Astrocyte (in vitro differentiated cells and primary cell): ENCODE data around the gene AGGF1. TPM values are rescaled to one million over a fixed set of nuclear protein-coding genes. Genes with fewer than 3 reads are reported as not detected.

Source experiments
- DNase-seq: peaks from one replicate; pipeline ENCODE4 v3.0.0-alpha.2; 2010; ENCODE audit warnings: low read depth
- FAIRE-seq: peaks from 2 replicates; lab custom pipeline; 2011; peaks lifted over from hg19 to GRCh38; lab: Jason Lieb, UNC
- H2AFZ ChIP-seq: 2 replicates; pipeline ENCODE4 v1.6.0; 2012; ENCODE audit warnings: low read depth, low read length, inconsistent platforms
- H3K27ac ChIP-seq: 2 replicates; pipeline ENCODE4 v1.5.1; 2011; ENCODE audit warnings: low read depth, low read length, inconsistent platforms
- H3K27me3 ChIP-seq: 2 replicates; pipeline ENCODE4 v1.6.0; 2011; ENCODE audit warnings: low read length, inconsistent platforms; ENCODE audit not compliant: insufficient read depth
- H3K36me3 ChIP-seq: 2 replicates; pipeline ENCODE4 v1.5.1; 2011; ENCODE audit warnings: low read length, inconsistent platforms; ENCODE audit not compliant: insufficient read depth
- H3K4me1 ChIP-seq: 2 replicates; pipeline ENCODE4 v1.5.1; 2011; ENCODE audit warnings: low read length, inconsistent platforms; ENCODE audit not compliant: insufficient read depth
- H3K4me2 ChIP-seq: 2 replicates; pipeline ENCODE4 v1.6.0; 2012; ENCODE audit warnings: low read length, inconsistent platforms
- H3K4me3 ChIP-seq: 2 replicates; pipeline ENCODE4 v1.5.1; 2011; ENCODE audit warnings: low read depth, mild to moderate bottlenecking, low read length, inconsistent platforms; ENCODE audit not compliant: insufficient read depth
- H3K79me2 ChIP-seq: 2 replicates; pipeline ENCODE4 v1.6.0; 2012; ENCODE audit warnings: mild to moderate bottlenecking, low read length, inconsistent platforms; ENCODE audit not compliant: insufficient read depth
- H3K9ac ChIP-seq: 2 replicates; pipeline ENCODE4 v1.6.0; 2012; ENCODE audit warnings: mild to moderate bottlenecking, low read length, inconsistent platforms
- H3K9me3 ChIP-seq: 2 replicates; pipeline ENCODE4 v1.5.1; 2012; ENCODE audit warnings: low read depth, mild to moderate bottlenecking, low read length, inconsistent platforms; ENCODE audit not compliant: insufficient read depth
- H4K20me1 ChIP-seq: 2 replicates; pipeline ENCODE4 v1.6.0; 2012; ENCODE audit warnings: low read length, inconsistent platforms; ENCODE audit not compliant: insufficient read depth
- H3K27ac Mint-ChIP-seq: one replicate; pipeline ENCODE4 v1.8.0; 2021; ENCODE audit warnings: mild to moderate bottlenecking, mixed read lengths; ENCODE audit not compliant: unreplicated experiment
- H3K27me3 Mint-ChIP-seq: one replicate; pipeline ENCODE4 v1.8.0; 2021; ENCODE audit warnings: low read depth, mixed read lengths; ENCODE audit not compliant: unreplicated experiment
- H3K36me3 Mint-ChIP-seq: one replicate; pipeline ENCODE4 v1.8.0; 2021; ENCODE audit warnings: low read depth, mixed read lengths; ENCODE audit not compliant: unreplicated experiment
- H3K4me1 Mint-ChIP-seq: one replicate; pipeline ENCODE4 v1.8.0; 2021; ENCODE audit warnings: low read depth, mixed read lengths; ENCODE audit not compliant: unreplicated experiment
- H3K4me3 Mint-ChIP-seq: one replicate; pipeline ENCODE4 v1.8.0; 2021; ENCODE audit warnings: mild to moderate bottlenecking, moderate library complexity, mixed read lengths; ENCODE audit not compliant: unreplicated experiment
- H3K9me3 Mint-ChIP-seq: one replicate; pipeline ENCODE4 v1.8.0; 2021; ENCODE audit warnings: mild to moderate bottlenecking, mixed read lengths; ENCODE audit not compliant: unreplicated experiment
- EZH2 ChIP-seq: IDR thresholded peaks from 2 replicates; pipeline ENCODE4 v1.6.1; 2012; ENCODE audit warnings: mild to moderate bottlenecking, low read length, inconsistent platforms; ENCODE audit not compliant: insufficient read depth
- total RNA-seq: library from RNA; stranded (reverse); gene quantifications from 2 replicates; pipeline ENCODE4 v1.2.1, GENCODE V29; 2021
- TF ChIP-seq, protein P1 (sequence below): IDR thresholded peaks from 2 replicates; pipeline ENCODE4 v1.5.1; 2011; ENCODE audit warnings: low read depth, mild to moderate bottlenecking, inconsistent platforms, low read length, moderate library complexity; ENCODE audit not compliant: insufficient read depth

Gene AGGF1
- total RNA-seq, 1 donor from 2014 or later, result 18.2 TPM

DNA sequence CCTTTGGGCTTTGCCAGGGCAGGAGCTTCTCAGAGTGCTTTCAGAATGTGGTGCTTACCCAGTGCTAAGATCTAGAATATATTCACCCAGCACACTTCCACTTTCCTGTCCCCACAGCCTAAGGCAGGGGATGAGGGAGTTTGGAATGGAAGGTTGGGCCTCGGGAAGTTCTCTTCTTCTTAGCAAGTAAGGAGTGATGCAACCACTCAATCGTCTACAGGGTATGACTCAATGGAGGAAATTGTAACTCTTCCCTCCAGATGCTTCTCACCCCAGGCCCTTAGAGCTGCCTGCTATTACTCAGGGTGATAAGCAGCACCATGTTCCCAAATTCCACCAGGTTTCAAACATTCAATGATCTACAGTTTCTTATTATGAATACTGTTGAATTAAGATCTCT lies 30.8 kb upstream of the AGGF1 start:
- no peaks in the 10 kb centered on the region for H3K9me3 ChIP-seq
- H3K9me3 Mint-ChIP-seq, result no peaks in the 10 kb centered on the region
- peak overlapping the region; percentile 46 for H3K4me2 ChIP-seq
- no peaks in the 10 kb centered on the region for H3K27me3 Mint-ChIP-seq
- H3K4me3 ChIP-seq, result no peak overlapping the region
- peak overlapping the region; percentile 24 for H3K27ac ChIP-seq
- no peaks in the 10 kb centered on the region for H3K79me2 ChIP-seq
- H2AFZ ChIP-seq, result peak overlapping the region; percentile 32
- no peaks in the 10 kb centered on the region for H3K4me1 ChIP-seq
- H3K27ac Mint-ChIP-seq, result peak overlapping the region; percentile 83
- no peaks in the 10 kb centered on the region for H3K36me3 ChIP-seq
- TF ChIP-seq, protein P1, sequence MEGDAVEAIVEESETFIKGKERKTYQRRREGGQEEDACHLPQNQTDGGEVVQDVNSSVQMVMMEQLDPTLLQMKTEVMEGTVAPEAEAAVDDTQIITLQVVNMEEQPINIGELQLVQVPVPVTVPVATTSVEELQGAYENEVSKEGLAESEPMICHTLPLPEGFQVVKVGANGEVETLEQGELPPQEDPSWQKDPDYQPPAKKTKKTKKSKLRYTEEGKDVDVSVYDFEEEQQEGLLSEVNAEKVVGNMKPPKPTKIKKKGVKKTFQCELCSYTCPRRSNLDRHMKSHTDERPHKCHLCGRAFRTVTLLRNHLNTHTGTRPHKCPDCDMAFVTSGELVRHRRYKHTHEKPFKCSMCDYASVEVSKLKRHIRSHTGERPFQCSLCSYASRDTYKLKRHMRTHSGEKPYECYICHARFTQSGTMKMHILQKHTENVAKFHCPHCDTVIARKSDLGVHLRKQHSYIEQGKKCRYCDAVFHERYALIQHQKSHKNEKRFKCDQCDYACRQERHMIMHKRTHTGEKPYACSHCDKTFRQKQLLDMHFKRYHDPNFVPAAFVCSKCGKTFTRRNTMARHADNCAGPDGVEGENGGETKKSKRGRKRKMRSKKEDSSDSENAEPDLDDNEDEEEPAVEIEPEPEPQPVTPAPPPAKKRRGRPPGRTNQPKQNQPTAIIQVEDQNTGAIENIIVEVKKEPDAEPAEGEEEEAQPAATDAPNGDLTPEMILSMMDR, result no peak
- TF ChIP-seq EZH2, result no peak
- H3K27me3 ChIP-seq, result no peaks in the 10 kb centered on the region
- no peaks in the 10 kb centered on the region for H4K20me1 ChIP-seq
- H3K36me3 Mint-ChIP-seq, result no peaks in the 10 kb centered on the region
- peaks cover 18% of the 10 kb centered on the region for H3K4me1 Mint-ChIP-seq
- FAIRE-seq (no peak), DNase-seq (peak; percentile 86)
- no peak overlapping the region for H3K9ac ChIP-seq
- H3K4me3 Mint-ChIP-seq, result peak overlapping the region; percentile 42

DNA sequence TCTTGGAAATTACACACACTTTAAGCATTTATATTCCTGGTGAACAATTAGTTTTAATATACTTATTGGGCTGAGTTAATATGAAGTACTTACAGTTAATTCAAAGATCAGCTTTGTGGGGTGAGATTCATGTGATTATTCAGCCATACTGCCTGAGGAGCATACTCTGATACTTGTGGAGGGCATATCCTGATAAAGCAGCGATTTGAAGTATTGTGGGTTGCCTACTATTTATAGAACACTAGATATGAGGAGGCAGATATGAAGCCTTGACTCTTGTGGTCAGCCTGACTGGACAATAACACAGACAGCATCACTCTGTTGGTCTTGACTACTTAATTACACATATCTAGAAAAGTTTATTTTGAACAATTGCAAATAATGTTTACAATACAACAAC lies 27.0 kb upstream of the AGGF1 start:
- no peak overlapping the region for H3K27ac Mint-ChIP-seq
- Histone ChIP-seq H3K27ac (no peak overlapping the region), H3K36me3 (no peaks in the 10 kb centered on the region), H3K4me1 (no peaks in the 10 kb centered on the region), H3K79me2 (no peaks in the 10 kb centered on the region), H3K9me3 (no peaks in the 10 kb centered on the region), H3K4me3 (no peak overlapping the region), H3K4me2 (no peak overlapping the region), H3K9ac (no peak overlapping the region), H4K20me1 (no peaks in the 10 kb centered on the region), H3K27me3 (no peaks in the 10 kb centered on the region), H2AFZ (no peak overlapping the region)
- H3K9me3 Mint-ChIP-seq, result no peaks in the 10 kb centered on the region
- H3K4me3 Mint-ChIP-seq, result no peak overlapping the region
- TF ChIP-seq, protein P1, result no peak
- TF ChIP-seq EZH2, result no peak
- peaks cover 18% of the 10 kb centered on the region for H3K4me1 Mint-ChIP-seq
- DNase-seq (peak; percentile 30), FAIRE-seq (no peak)
- H3K27me3 Mint-ChIP-seq, result peaks cover 1% of the 10 kb centered on the region
- H3K36me3 Mint-ChIP-seq, result no peaks in the 10 kb centered on the region

DNA sequence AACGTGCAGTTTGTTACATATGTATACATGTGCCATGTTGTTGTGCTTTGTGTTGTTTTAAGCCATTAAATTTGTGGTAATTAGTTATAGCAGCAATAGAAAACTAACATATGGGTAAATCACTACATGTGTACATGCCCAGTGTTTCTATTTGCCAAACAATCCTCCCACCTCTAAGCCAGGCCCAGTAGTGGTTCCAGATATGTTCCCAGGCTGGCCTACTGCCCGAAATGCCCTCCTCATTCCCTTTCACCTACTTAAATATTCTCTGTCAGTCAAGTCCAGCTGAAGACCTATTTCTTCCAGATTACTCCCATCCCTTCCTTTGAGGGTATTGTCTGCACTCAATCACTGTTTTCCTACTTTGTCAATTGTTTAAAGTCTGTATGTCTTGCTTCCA lies 24.1 kb upstream of the AGGF1 start:
- TF ChIP-seq EZH2, result no peak
- TF ChIP-seq, protein P1, result no peak
- H3K9me3 ChIP-seq, result no peaks in the 10 kb centered on the region
- no peak overlapping the region for H3K4me3 Mint-ChIP-seq
- no peaks in the 10 kb centered on the region for H3K79me2 ChIP-seq
- peaks cover 1% of the 10 kb centered on the region for H3K27me3 Mint-ChIP-seq
- no peaks in the 10 kb centered on the region for H4K20me1 ChIP-seq
- DNase-seq, result no peak
- FAIRE-seq, result no peak
- H3K36me3 Mint-ChIP-seq, result no peaks in the 10 kb centered on the region
- H3K4me3 ChIP-seq, result no peak overlapping the region
- H3K9ac ChIP-seq, result no peak overlapping the region
- H3K36me3 ChIP-seq, result no peaks in the 10 kb centered on the region
- no peaks in the 10 kb centered on the region for H3K9me3 Mint-ChIP-seq
- no peak overlapping the region for H3K4me2 ChIP-seq
- no peak overlapping the region for H3K27ac Mint-ChIP-seq
- no peaks in the 10 kb centered on the region for H3K4me1 ChIP-seq
- peaks cover 13% of the 10 kb centered on the region for H3K4me1 Mint-ChIP-seq
- no peak overlapping the region for H2AFZ ChIP-seq
- H3K27me3 ChIP-seq, result no peaks in the 10 kb centered on the region
- no peak overlapping the region for H3K27ac ChIP-seq
